NCI-H82 treated with DMSO at 0.1 percent for 48 hours (cell line): ENCODE data around the gene ROBO1.
"Not testable (repeated sequence)": the region's sequence is repeated elsewhere in the genome, so short reads cannot be mapped to it uniquely, and the experiment has no call there.

Experiments
- DNase-seq: peaks from one replicate; lab custom pipeline; 2025; ENCODE audit not compliant: unreplicated experiment; lab: John Stamatoyannopoulos, UW

Gene ROBO1

GRCh38 chr3:78887547-78888011 lies 880.2 kb downstream of the ROBO1 start:
- no peak for DNase-seq

GRCh38 chr3:78887029-78887428 lies 880.8 kb downstream of the ROBO1 start:
- DNase-seq, result no peak

GRCh38 chr3:78884567-78884966 lies 883.2 kb downstream of the ROBO1 start:
- not testable (repeated sequence) for DNase-seq

GRCh38 chr3:78882251-78882650 lies 885.5 kb downstream of the ROBO1 start:
- no peak for DNase-seq

- no peak for DNase-seq
Measured at GRCh38 chr3:78881501-78881900, 886.3 kb downstream of the ROBO1 start.

GRCh38 chr3:78880603-78881461 lies 887.0 kb downstream of the ROBO1 start:
- no peak for DNase-seq

- peak; percentile 53 for DNase-seq
Measured at GRCh38 chr3:78879295-78879860, 888.4 kb downstream of the ROBO1 start.

GRCh38 chr3:78878789-78879188 lies 889.0 kb downstream of the ROBO1 start:
- no peak for DNase-seq

- no peak for DNase-seq
Measured at GRCh38 chr3:78878011-78878410, 889.8 kb downstream of the ROBO1 start.

GRCh38 chr3:78875851-78876250 lies 891.9 kb downstream of the ROBO1 start:
- DNase-seq, result no peak

GRCh38 chr3:78875436-78875835 lies 892.4 kb downstream of the ROBO1 start:
- no peak for DNase-seq

GRCh38 chr3:78873641-78874040 lies 894.2 kb downstream of the ROBO1 start:
- DNase-seq, result no peak

- no peak for DNase-seq
Measured at GRCh38 chr3:78872195-78872594, 895.6 kb downstream of the ROBO1 start.

GRCh38 chr3:78871048-78871447 lies 896.8 kb downstream of the ROBO1 start:
- DNase-seq, result no peak

- no peak for DNase-seq
Measured at GRCh38 chr3:78870484-78870883, 897.3 kb downstream of the ROBO1 start.

GRCh38 chr3:78868570-78868969 lies 899.2 kb downstream of the ROBO1 start:
- no peak for DNase-seq

GRCh38 chr3:78867409-78868372 lies 900.1 kb downstream of the ROBO1 start:
- no peak for DNase-seq

GRCh38 chr3:78863306-78864203 lies 904.2 kb downstream of the ROBO1 start:
- DNase-seq, result no peak

GRCh38 chr3:78861156-78861555 lies 906.6 kb downstream of the ROBO1 start:
- DNase-seq, result no peak

- no peak for DNase-seq
Measured at GRCh38 chr3:78860567-78860966, 907.2 kb downstream of the ROBO1 start.
